Stimulated activated memory B cell treated with anti-CD40 and anti-IgM and Interleukin-4, amounts not matched to agents 10 μg/mL and 1 μg/mL and 100 μg/mL, for 72 hours (primary cell): ENCODE results near the gene SEMA3A.

Source experiments
- ATAC-seq: fragments of 150-1000 bp; cut with Tn5 transposase; 2 replicates; pipeline ENCODE4 v1.10.0; 2021
- H3K27ac Mint-ChIP-seq: one replicate; pipeline ENCODE4 v1.8.0; 2022; ENCODE audit warnings: mild to moderate bottlenecking, mixed read lengths
- H3K27me3 Mint-ChIP-seq: one replicate; pipeline ENCODE4 v1.8.0; 2022; ENCODE audit warnings: mixed read lengths
- H3K36me3 Mint-ChIP-seq: one replicate; pipeline ENCODE4 v1.8.0; 2022; ENCODE audit warnings: mixed read lengths
- H3K4me1 Mint-ChIP-seq: one replicate; pipeline ENCODE4 v1.8.0; 2022; ENCODE audit warnings: mixed read lengths
- H3K4me3 Mint-ChIP-seq: one replicate; pipeline ENCODE4 v1.8.0; 2022; ENCODE audit warnings: mild to moderate bottlenecking, moderate library complexity, mixed read lengths
- H3K9me3 Mint-ChIP-seq: one replicate; pipeline ENCODE4 v1.8.0; 2022; ENCODE audit warnings: mixed read lengths

The SEMA3A gene

GRCh38 chr7:84209006-84209405 is 14.4 kb upstream of the SEMA3A start:
- Mint-ChIP-seq H3K27ac (no peak overlapping the region), H3K4me3 (no peak overlapping the region), H3K36me3 (no peaks in the 10 kb centered on the region), H3K4me1 (no peaks in the 10 kb centered on the region), H3K27me3 (no peaks in the 10 kb centered on the region), H3K9me3 (no peaks in the 10 kb centered on the region)
- no peak for ATAC-seq

DNA sequence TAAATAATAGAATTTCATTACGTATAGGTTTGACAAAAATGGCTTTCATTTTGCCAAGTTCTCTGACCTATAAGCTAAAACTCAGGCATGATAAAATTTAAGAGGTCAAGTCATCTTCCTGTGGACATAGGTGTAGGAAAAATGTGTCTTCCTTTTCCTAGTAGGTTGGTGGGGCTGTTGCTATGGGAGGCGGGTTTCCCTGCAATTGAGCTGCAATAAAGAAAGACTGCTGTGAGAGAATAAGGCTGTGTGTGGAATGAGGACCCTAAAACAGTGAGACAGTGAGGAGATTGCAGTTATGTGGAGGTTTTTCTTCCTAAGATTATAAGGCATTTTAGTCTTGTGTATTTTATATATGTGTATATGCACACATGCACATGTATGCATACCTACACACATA is 13.0 kb upstream of the SEMA3A start:
- Mint-ChIP-seq H3K27ac (no peak overlapping the region), H3K4me1 (no peaks in the 10 kb centered on the region), H3K9me3 (no peaks in the 10 kb centered on the region), H3K4me3 (no peak overlapping the region), H3K36me3 (no peaks in the 10 kb centered on the region), H3K27me3 (no peaks in the 10 kb centered on the region)
- ATAC-seq, result no peak

DNA sequence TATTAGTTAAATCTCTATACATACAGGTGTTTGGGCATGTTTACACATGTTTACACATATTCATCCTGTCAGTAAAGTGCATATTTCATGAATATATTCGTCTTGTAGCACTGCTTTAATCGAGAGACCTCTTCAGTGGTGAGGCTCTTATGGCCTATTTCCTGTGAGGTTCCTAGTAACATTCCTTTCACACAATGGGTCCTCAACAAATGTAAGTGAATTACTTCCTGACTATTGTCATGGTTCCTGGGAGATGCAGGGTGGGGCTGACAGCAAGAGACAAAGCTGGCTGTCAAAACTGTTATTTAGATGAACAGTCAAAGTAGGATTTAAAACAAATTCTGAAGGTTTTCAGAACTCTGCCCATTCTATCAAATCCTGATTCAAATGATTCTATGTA is 12.4 kb upstream of the SEMA3A start:
- Mint-ChIP-seq H3K27me3 (no peaks in the 10 kb centered on the region), H3K9me3 (no peaks in the 10 kb centered on the region), H3K4me1 (no peaks in the 10 kb centered on the region), H3K4me3 (no peak overlapping the region), H3K36me3 (no peaks in the 10 kb centered on the region), H3K27ac (no peak overlapping the region)
- no peak for ATAC-seq

- no peak for ATAC-seq
- Mint-ChIP-seq H3K27ac (no peak overlapping the region), H3K27me3 (no peaks in the 10 kb centered on the region), H3K4me3 (no peak overlapping the region), H3K9me3 (no peaks in the 10 kb centered on the region), H3K4me1 (no peaks in the 10 kb centered on the region), H3K36me3 (no peaks in the 10 kb centered on the region)
Observed at GRCh38 chr7:84204655-84205054, 10.1 kb upstream of the SEMA3A start.

GRCh38 chr7:84202855-84203254 is 8.3 kb upstream of the SEMA3A start:
- H3K36me3 Mint-ChIP-seq, result no peaks in the 10 kb centered on the region
- H3K27me3 Mint-ChIP-seq, result no peaks in the 10 kb centered on the region
- H3K4me3 Mint-ChIP-seq, result no peak overlapping the region
- H3K4me1 Mint-ChIP-seq, result no peaks in the 10 kb centered on the region
- no peak overlapping the region for H3K27ac Mint-ChIP-seq
- ATAC-seq, result no peak
- H3K9me3 Mint-ChIP-seq, result no peaks in the 10 kb centered on the region

GRCh38 chr7:84200859-84201258 is 6.3 kb upstream of the SEMA3A start:
- no peaks in the 10 kb centered on the region for H3K36me3 Mint-ChIP-seq
- H3K27ac Mint-ChIP-seq, result no peak overlapping the region
- H3K4me3 Mint-ChIP-seq, result no peak overlapping the region
- H3K4me1 Mint-ChIP-seq, result no peaks in the 10 kb centered on the region
- H3K9me3 Mint-ChIP-seq, result no peaks in the 10 kb centered on the region
- H3K27me3 Mint-ChIP-seq, result no peaks in the 10 kb centered on the region
- ATAC-seq, result no peak

DNA sequence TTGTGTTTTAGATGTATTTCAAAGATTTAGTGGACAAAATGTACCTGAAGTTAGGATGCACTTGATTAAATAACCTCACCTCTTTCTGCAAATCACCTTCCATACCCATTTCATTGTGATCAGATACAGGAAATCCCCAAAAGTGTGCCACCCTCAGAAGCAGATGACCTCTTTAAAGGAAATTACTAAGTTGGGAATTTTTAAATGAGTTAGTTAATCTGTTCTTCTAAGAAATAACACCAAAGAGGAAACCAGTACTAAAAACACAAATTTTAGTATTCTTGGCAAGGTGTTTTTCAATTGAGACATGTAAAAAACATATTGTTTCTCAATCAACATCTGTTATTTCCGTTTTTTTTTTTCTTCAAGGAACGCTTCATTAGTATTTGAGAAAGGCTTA is 4.6 kb upstream of the SEMA3A start:
- Mint-ChIP-seq H3K27ac (no peak overlapping the region), H3K4me3 (no peak overlapping the region), H3K9me3 (no peaks in the 10 kb centered on the region), H3K27me3 (no peaks in the 10 kb centered on the region), H3K36me3 (no peaks in the 10 kb centered on the region), H3K4me1 (peaks cover 13% of the 10 kb centered on the region)
- ATAC-seq, result no peak

GRCh38 chr7:84196084-84196503 is 1.5 kb upstream of the SEMA3A start:
- Mint-ChIP-seq H3K27me3 (no peaks in the 10 kb centered on the region), H3K36me3 (no peaks in the 10 kb centered on the region), H3K27ac (no peak overlapping the region), H3K4me3 (no peak overlapping the region), H3K4me1 (peaks cover 13% of the 10 kb centered on the region), H3K9me3 (no peaks in the 10 kb centered on the region)
- no peak for ATAC-seq

- Mint-ChIP-seq H3K4me3 (no peak overlapping the region), H3K36me3 (no peaks in the 10 kb centered on the region), H3K9me3 (no peaks in the 10 kb centered on the region), H3K27me3 (no peaks in the 10 kb centered on the region), H3K4me1 (peaks cover 13% of the 10 kb centered on the region), H3K27ac (no peak overlapping the region)
- no peak for ATAC-seq
Observed at GRCh38 chr7:84195295-84196060, 889 bp upstream of the SEMA3A start.

DNA sequence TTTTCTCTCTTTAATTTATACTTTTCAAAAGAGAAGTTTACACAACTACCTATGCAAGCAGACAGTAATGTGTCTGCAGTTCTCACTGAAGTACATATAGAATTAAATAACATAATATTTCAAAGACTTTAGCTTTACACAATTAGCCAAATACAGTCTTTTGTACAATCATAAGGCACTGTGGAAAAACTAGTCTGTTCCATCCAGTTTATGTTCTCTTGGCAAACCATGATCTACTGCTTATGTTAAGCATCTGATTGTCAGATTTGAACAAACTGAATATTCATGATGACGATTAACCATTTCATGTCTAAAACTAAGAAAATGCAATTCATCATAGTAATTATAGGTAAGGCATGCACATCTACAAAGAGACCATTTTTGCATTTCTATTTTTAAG is 842 bp downstream of the SEMA3A start:
- peaks cover 13% of the 10 kb centered on the region for H3K4me1 Mint-ChIP-seq
- H3K27ac Mint-ChIP-seq, result no peak overlapping the region
- H3K36me3 Mint-ChIP-seq, result no peaks in the 10 kb centered on the region
- H3K9me3 Mint-ChIP-seq, result no peaks in the 10 kb centered on the region
- H3K4me3 Mint-ChIP-seq, result no peak overlapping the region
- no peak for ATAC-seq
- no peaks in the 10 kb centered on the region for H3K27me3 Mint-ChIP-seq

DNA sequence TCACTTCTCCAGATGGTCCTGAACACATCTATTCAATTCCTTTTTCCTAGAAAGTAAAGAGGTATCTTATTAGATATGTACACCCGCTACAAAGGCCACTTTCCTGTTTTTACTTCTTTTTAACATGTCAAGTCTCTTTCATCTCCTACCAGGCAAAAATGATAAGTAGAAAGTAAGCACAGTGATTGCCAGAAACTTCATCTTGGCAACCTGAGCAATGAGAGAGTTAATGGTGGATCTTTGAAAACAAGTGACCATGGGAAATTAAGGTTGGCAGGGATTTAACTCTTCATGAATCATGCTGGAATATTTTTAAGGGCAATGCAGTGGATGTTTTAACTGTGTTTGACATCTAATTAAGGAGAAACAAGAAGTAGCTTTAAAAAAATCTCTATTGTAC is 2.7 kb downstream of the SEMA3A start:
- H3K36me3 Mint-ChIP-seq, result no peaks in the 10 kb centered on the region
- H3K27ac Mint-ChIP-seq, result no peak overlapping the region
- H3K4me1 Mint-ChIP-seq, result peaks cover 13% of the 10 kb centered on the region
- H3K9me3 Mint-ChIP-seq, result no peaks in the 10 kb centered on the region
- ATAC-seq, result no peak
- H3K27me3 Mint-ChIP-seq, result no peaks in the 10 kb centered on the region
- no peak overlapping the region for H3K4me3 Mint-ChIP-seq

GRCh38 chr7:84191261-84191660 is 3.3 kb downstream of the SEMA3A start:
- Mint-ChIP-seq H3K27ac (no peak overlapping the region), H3K4me1 (peaks cover 13% of the 10 kb centered on the region), H3K36me3 (no peaks in the 10 kb centered on the region), H3K9me3 (no peaks in the 10 kb centered on the region), H3K27me3 (no peaks in the 10 kb centered on the region), H3K4me3 (no peak overlapping the region)
- no peak for ATAC-seq

- no peak for ATAC-seq
- H3K4me1 Mint-ChIP-seq, result peaks cover 9% of the 10 kb centered on the region
- H3K36me3 Mint-ChIP-seq, result no peaks in the 10 kb centered on the region
Observed at GRCh38 chr7:84190016-84190705, 4.4 kb downstream of the SEMA3A start.

DNA sequence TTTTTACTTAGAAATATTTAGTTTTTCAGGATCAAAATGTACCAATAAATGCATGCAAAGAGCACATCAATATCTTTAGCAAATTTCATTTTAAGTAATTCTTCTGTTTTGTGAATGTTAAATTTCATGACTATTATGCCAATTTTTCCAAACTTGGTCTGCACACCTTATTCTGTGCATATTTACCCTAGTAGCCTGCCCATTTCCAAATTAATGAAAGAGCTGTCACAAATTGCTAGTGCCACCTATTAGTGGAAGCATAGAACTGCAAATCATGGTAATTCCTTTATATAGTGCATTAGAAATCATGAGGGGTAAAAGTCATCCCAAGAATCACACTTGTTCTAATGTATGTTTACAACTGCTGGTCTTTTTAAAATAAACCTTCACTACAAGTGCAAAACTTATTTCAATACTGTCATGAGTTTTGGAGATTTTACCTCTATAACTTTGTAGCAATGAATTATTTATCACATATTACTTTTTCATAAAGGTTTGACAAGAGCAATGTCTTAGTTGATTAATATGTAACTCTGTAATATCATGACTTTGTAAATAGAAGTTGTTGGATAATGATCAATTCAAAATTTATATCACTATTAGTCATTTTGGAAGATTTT is 5.7 kb downstream of the SEMA3A start:
- no peaks in the 10 kb centered on the region for H3K36me3 Mint-ChIP-seq
- H3K27me3 Mint-ChIP-seq, result no peaks in the 10 kb centered on the region
- no peaks in the 10 kb centered on the region for H3K4me1 Mint-ChIP-seq
- no peak overlapping the region for H3K27ac Mint-ChIP-seq
- no peak overlapping the region for H3K4me3 Mint-ChIP-seq
- ATAC-seq, result no peak
- peaks cover 3% of the 10 kb centered on the region for H3K9me3 Mint-ChIP-seq

More at GRCh38 chr7:84190016-84190705, 4.4 kb downstream of the SEMA3A start:
- Mint-ChIP-seq H3K4me3 (no peak overlapping the region), H3K27ac (no peak overlapping the region), H3K27me3 (no peaks in the 10 kb centered on the region), H3K9me3 (no peaks in the 10 kb centered on the region)

DNA sequence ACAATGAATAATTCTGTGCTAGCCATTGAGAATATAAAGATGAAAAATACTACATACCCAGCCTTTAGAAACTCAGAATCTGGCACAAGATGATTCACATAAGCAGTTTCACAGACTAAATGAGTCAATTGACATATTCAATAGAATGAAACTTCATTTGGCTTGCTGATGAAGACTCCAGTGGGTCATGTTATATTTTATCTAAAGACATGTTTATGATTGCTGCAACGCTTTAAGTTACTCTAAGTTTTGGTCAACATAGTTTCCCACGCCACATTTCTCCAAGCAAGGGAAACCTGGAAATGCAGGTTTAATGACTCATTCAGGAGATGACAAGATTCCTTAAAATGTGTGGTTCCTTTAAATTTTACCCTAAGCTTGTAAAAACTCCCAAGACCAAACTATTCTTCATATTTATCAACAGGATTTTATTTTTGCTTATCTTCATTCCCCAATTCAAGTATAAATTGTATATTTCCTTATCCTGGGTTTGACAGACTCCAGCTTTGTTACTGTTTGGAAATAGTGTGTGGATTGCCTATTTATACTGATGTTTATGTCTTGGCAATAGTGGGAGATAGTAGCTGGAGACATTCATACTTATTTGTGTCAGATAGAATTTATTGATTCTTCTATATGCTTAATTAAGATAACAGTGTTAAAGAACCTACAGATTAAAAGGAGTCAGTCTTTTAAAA is 6.6 kb downstream of the SEMA3A start:
- ATAC-seq, result no peak
- Mint-ChIP-seq H3K9me3 (peaks cover 3% of the 10 kb centered on the region), H3K36me3 (no peaks in the 10 kb centered on the region), H3K4me1 (no peaks in the 10 kb centered on the region), H3K27ac (no peak overlapping the region), H3K4me3 (no peak overlapping the region), H3K27me3 (no peaks in the 10 kb centered on the region)
